Gastroesophageal sphincter (tissue), 4 donors: ENCODE results near the gene TPP1. TPM values are rescaled to one million over a fixed set of nuclear protein-coding genes. Genes with fewer than 3 reads are reported as not detected.

Experiments used
- ATAC-seq: fragments of 150-250 bp; one replicate; pipeline ENCODE4 v1.9.1; 2016; ENCODE audit warnings: mild to moderate bottlenecking, moderate library complexity
- H3K27ac ChIP-seq, 4 donors: fragments of 200-600 bp; sonication (generic) in 3 of 4; 1 replicate in 3 of 4; 2 replicates in 1 of 4; pipeline ENCODE4 v1.5.1; 2016 to 2019
- H3K27me3 ChIP-seq: fragments of 200-600 bp; sonication (generic); one replicate; pipeline ENCODE4 v1.5.1; 2019
- H3K36me3 ChIP-seq, 2 donors: fragments of 200-600 bp; sonication (generic); one replicate each; pipeline ENCODE4 v1.5.1; 2019; ENCODE audit warnings: control low read depth in 1 of 2
- H3K4me1 ChIP-seq, 3 donors: fragments of 200-600 bp; sonication (generic); 1 replicate in 2 of 3; 2 replicates in 1 of 3; pipeline ENCODE4 v1.5.1; 2016 to 2019; ENCODE audit warnings: control low read depth in 2 of 3
- H3K4me3 ChIP-seq, 2 donors: fragments of 200-600 bp; sonication (generic); one replicate each; pipeline ENCODE4 v1.5.1; 2019; ENCODE audit warnings: mild to moderate bottlenecking in 1 of 2, moderate library complexity in 1 of 2
- H3K9me3 ChIP-seq, 3 donors: fragments of 200-600 bp; sonication (generic); one replicate each; pipeline ENCODE4 v1.5.1; 2017 to 2019; ENCODE audit warnings: control low read depth in 2 of 3
- EP300 ChIP-seq: sonication (generic); formaldehyde crosslinking; IDR thresholded peaks from one replicate; pipeline ENCODE4 v1.6.1; 2017; ENCODE audit warnings: antibody characterized with exemption, mild to moderate bottlenecking
- POLR2A ChIP-seq, 2 donors: fragments of 450-650 bp; IDR thresholded peaks; one replicate each; pipeline ENCODE4 v1.6.1; 2017; ENCODE audit warnings: antibody characterized with exemption in 2 of 2, mild to moderate bottlenecking in 2 of 2, moderate library complexity in 1 of 2
- POLR2AphosphoS5 ChIP-seq: sonication (generic); formaldehyde crosslinking; IDR thresholded peaks from one replicate; pipeline ENCODE4 v1.6.1; 2017; ENCODE audit warnings: antibody characterized with exemption
- WGBS, 2 donors: methylation state at CpG; one replicate each; pipeline ENCODE4 v1.1.5; 2018; ENCODE audit warnings: low coverage in 1 of 2; 5-methylcytosine and 5-hydroxymethylcytosine counted together
- total RNA-seq, 4 donors: library from RNA; depleted of rRNA; stranded (reverse); fragments of >200 nt; gene quantifications; one replicate each; pipeline ENCODE4 v1.1.0, GENCODE V29; 2016
- TF ChIP-seq, protein P1 (sequence below), 4 experiments: fragments of 200-600 bp in 2 of 4; fragments of 450-650 bp in 2 of 4; sonication (generic) in 1 of 4; IDR thresholded peaks; one replicate each; pipeline ENCODE4 v1.5.1; 2017 to 2019; ENCODE audit warnings: antibody characterized with exemption in 4 of 4, mild to moderate bottlenecking in 2 of 4, moderate library complexity in 2 of 4

Gene TPP1
- total RNA-seq, 4 donors from 2014 or later, result 67.6 to 84.4 (median 76.9) TPM

DNA sequence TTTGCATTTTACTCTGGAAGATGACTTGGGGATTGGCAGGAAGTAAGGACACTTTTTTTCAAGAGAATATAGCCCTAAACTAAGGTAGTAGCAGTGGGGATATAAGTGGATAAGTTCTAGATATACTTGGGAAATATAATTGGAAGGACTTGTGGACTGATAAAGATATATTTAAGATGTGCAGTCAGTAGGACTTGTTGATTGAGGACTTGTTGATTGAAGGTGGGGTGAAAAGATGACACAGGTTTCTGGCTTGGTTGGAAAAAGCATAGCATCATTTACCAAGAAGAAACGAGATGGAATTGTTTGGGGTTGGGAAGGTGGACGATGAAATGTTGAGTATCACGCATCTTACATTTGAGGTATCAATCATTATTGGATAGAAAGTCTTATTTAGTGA lies 5.7 kb downstream of the TPP1 start:
- no peak overlapping the region for H3K4me3 ChIP-seq
- peaks cover 2 to 64% (median 26%) of the 10 kb centered on the region in 3 donors for H3K4me1 ChIP-seq
- TF ChIP-seq, protein P1, sequence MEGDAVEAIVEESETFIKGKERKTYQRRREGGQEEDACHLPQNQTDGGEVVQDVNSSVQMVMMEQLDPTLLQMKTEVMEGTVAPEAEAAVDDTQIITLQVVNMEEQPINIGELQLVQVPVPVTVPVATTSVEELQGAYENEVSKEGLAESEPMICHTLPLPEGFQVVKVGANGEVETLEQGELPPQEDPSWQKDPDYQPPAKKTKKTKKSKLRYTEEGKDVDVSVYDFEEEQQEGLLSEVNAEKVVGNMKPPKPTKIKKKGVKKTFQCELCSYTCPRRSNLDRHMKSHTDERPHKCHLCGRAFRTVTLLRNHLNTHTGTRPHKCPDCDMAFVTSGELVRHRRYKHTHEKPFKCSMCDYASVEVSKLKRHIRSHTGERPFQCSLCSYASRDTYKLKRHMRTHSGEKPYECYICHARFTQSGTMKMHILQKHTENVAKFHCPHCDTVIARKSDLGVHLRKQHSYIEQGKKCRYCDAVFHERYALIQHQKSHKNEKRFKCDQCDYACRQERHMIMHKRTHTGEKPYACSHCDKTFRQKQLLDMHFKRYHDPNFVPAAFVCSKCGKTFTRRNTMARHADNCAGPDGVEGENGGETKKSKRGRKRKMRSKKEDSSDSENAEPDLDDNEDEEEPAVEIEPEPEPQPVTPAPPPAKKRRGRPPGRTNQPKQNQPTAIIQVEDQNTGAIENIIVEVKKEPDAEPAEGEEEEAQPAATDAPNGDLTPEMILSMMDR (IDR thresholded peaks at IDR 0.05), result no peak
- TF ChIP-seq POLR2A (IDR thresholded peaks at IDR 0.05) (no peak), POLR2AphosphoS5 (no peak), EP300 (no peak)
- 89 to 92% methylated on average over 3 of the region's 3 CpGs for WGBS, 2 donors
- peaks cover 4 to 58% of the 10 kb centered on the region in 2 donors for H3K36me3 ChIP-seq
- no peak for ATAC-seq
- no peaks in the 10 kb centered on the region for H3K9me3 ChIP-seq
- peak overlapping the region; percentile 75 to 99 (median 98) for H3K27ac ChIP-seq
- no peaks in the 10 kb centered on the region for H3K27me3 ChIP-seq

DNA sequence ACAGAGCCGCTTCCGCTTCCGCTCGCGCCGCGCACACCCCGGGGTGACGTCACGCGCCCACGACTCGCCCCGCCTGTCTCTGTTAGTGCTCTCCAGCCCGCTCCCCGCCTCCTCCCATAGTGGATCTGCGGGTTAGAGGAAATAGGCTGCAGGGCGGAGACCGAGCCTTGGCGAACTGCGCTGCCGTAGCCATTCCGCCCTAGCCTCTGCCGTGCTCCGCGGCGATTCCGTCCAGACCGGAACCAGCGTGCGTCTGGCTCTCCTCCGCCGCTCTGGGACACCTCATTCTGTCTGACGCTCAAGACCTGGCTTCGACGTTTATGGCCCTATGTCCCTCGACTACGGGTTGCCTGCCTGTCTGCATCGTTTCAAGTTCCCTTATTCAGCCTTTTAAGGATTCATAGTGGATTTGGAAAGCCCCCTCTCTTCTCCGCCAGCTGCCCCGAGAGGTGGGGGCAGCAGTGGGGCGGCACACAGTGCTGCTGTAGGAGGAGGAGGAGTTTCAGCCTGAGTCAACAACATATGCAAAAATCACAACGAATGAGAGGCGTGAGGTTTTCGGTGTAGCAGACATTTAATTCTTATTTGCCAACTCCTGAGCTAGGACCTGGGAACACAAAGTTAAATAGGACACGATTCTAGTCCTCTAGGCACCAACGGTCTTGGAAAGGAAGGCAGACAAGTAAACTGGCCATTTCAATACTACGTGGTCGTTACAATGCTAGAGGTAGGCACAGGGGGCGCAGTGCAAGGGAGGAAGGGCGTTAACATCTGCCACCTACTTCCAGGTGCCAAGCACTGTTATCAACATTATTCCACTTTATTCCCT lies 6.8 kb downstream of the TPP1 start, which contains the start of gene TAF10:
Gene TAF10 (minus strand): TSS at position 4 of the 829 bp plus-strand sequence. CDS start 27 bp downstream, outside the sequence.
- 0 to 1% methylated on average over 6 to 24 of the region's 51 CpGs for WGBS, 2 donors
- H3K4me1 ChIP-seq, result peaks cover 7 to 64% (median 26%) of the 10 kb centered on the region in 3 donors
- no peaks in the 10 kb centered on the region for H3K27me3 ChIP-seq
- peak within 1 kb of the TSS; percentile 63 to 88 for H3K4me3 ChIP-seq
- no peaks in the 10 kb centered on the region for H3K9me3 ChIP-seq
- peak within 1 kb of the TSS; percentile 92 to 99 (median 98) for H3K27ac ChIP-seq
- ATAC-seq, result peak; percentile 96
- peaks cover 4 to 68% of the 10 kb centered on the region in 2 donors for H3K36me3 ChIP-seq
- TF ChIP-seq EP300 (no peak), POLR2AphosphoS5 (peak; percentile 99), POLR2A (IDR thresholded peaks at IDR 0.05) (peak; percentile 94 to 95)
- TF ChIP-seq, protein P1 (IDR thresholded peaks at IDR 0.05), result peak in 3 of 4 experiments; percentile 53 to 77 (median 58)

GRCh38 chr11:6611963-6612212 lies 7.3 kb downstream of the TPP1 start:
- Histone ChIP-seq H3K4me3 (peak overlapping the region; percentile 63 to 88), H3K4me1 (peaks cover 7 to 64% (median 27%) of the 10 kb centered on the region in 3 donors), H3K27ac (peak overlapping the region; percentile 92 to 99 (median 98)), H3K27me3 (no peaks in the 10 kb centered on the region), H3K36me3 (peaks cover 4 to 64% of the 10 kb centered on the region in 2 donors), H3K9me3 (no peaks in the 10 kb centered on the region)
- no peak for ATAC-seq
- WGBS, 2 donors, result no CpG with 5 or more reads among the region's 36 CpGs
- no peak for TF ChIP-seq POLR2AphosphoS5
- TF ChIP-seq, protein P1 (IDR thresholded peaks at IDR 0.05), result peak in 1 of 4 experiments; percentile 10
- no peak for TF ChIP-seq EP300
- TF ChIP-seq POLR2A (IDR thresholded peaks at IDR 0.05), result no peak

DNA sequence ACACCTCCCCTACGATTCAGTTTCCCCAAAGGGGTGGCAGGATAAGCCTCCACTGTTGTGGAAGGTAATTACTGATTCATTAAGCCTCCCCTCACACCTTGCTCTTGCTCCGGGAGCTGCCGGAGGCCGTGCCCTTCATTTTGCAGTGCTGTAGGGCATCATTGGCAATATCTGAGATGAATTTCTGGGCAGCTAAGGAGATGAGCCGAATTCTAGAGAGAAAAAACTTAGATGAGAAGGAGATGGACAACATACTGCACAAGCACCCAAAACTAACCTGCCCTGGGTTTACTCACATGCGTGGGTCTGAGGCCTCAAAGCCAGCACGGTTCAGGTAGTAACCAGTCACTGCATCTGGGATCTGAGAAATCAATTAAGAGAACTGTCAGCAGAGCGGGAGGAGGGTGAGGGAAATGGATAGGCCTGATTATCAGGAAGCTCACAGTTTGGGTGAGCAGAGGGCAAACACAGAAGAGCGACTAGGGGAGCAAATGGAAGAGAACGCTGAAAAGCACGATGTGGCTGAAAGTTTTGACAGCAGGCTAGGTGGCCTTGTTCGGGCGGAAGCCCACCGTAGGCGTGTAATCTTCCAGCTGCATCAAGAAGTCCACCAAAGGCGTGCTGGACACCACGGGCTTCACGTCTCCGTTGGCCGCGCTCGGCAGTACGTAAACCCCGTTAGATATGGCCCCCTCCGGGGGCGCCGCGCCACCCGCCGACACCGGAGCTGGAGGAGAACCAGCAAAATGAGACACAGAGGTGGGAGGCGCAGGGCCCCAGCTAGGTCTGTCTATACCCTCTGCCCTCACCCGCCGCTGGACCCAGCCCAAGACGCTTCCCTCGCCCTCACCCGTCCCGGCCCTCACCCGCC lies 7.9 kb downstream of the TPP1 start:
- H3K36me3 ChIP-seq, result peaks cover 4 to 58% of the 10 kb centered on the region in 2 donors
- peaks cover 7 to 67% (median 32%) of the 10 kb centered on the region in 3 donors for H3K4me1 ChIP-seq
- peak overlapping the region; percentile 92 to 99 (median 98) for H3K27ac ChIP-seq
- 0 to 3% methylated on average over 2 to 21 of the region's 39 CpGs for WGBS, 2 donors
- no peaks in the 10 kb centered on the region for H3K9me3 ChIP-seq
- TF ChIP-seq EP300, result no peak
- TF ChIP-seq POLR2AphosphoS5, result peak; percentile 62
- H3K27me3 ChIP-seq, result no peaks in the 10 kb centered on the region
- H3K4me3 ChIP-seq, result peak overlapping the region; percentile 63 to 88
- ATAC-seq, result peak; percentile 11

DNA sequence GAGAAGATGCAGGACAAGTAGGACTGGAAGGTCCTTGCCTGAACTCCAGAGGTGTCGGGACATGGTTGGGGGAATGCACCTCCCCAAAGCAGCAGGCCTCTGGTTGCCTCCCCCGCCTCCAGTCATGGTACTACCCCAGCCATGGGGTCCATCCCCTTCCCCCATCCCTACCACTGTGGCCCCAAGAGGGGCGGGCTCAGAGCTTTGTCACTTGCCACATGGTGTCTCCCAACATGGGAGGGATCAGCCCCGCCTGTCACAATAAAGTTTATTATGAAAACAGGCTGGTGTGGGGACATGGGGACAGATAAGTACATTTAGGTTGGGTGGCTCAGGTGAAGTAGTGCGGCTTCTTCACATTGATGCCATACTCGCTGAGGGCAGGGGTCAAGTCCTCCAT lies 8.6 kb downstream of the TPP1 start:
- WGBS, 2 donors, result 54% methylated on average over 2 of the region's 6 CpGs; no CpG with 5 or more reads in 1 of the 2 donors
- Histone ChIP-seq H3K4me3 (peak overlapping the region in 1 of 2 donors; percentile 88), H3K27ac (peak overlapping the region; percentile 92 to 99 (median 98)), H3K27me3 (no peaks in the 10 kb centered on the region), H3K4me1 (peaks cover 7 to 74% (median 34%) of the 10 kb centered on the region in 3 donors), H3K36me3 (peaks cover 4 to 51% of the 10 kb centered on the region in 2 donors), H3K9me3 (no peaks in the 10 kb centered on the region)
- no peak for ATAC-seq
- no peak for TF ChIP-seq POLR2AphosphoS5
- TF ChIP-seq, protein P1 (IDR thresholded peaks at IDR 0.05), result no peak
